Hindlimb muscle (tissue), 1 donor: ENCODE measurements around the gene PDZK1. TPM values are rescaled to one million over a fixed set of nuclear protein-coding genes. Genes with fewer than 3 reads are reported as not detected.
"Not testable (repeated sequence)": the region's sequence is repeated elsewhere in the genome, so short reads cannot be mapped to it uniquely, and the experiment has no call there.

Experiments used
- DNase-seq: peaks from one replicate; pipeline ENCODE4 v3.0.0-alpha.2; 2013
- polyA plus RNA-seq: library from polyadenylated mRNA; unstranded; fragments of 120-200 nt; gene quantifications from one replicate; pipeline ENCODE4 v1.2.1, GENCODE V29; 2013; ENCODE audit not compliant: insufficient read length

Gene PDZK1
- polyA plus RNA-seq, 1 donor = 1.1 TPM

- DNase-seq = not testable (repeated sequence)
These were observed 50.8 kb downstream of the PDZK1 start for GRCh38 chr1:145656245-145656943.

- DNase-seq = not testable (repeated sequence)
These were observed 63.2 kb downstream of the PDZK1 start for GRCh38 chr1:145643990-145644389.

GRCh38 chr1:145641886-145642285 is 65.3 kb downstream of the PDZK1 start:
- DNase-seq = not testable (repeated sequence)

- DNase-seq = not testable (repeated sequence)
These were observed 70.9 kb downstream of the PDZK1 start for GRCh38 chr1:145636237-145636636.

- not testable (repeated sequence) for DNase-seq
These were observed 85.0 kb downstream of the PDZK1 start for GRCh38 chr1:145622177-145622576.

Other genes starting within 250 kb of the PDZK1 start
- 14.0 TPM for gene GPR89A, start 99.4 kb downstream of the PDZK1 start, polyA plus RNA-seq
- gene CD160, start 12.1 kb upstream of the PDZK1 start, polyA plus RNA-seq = 1.1 TPM
- gene RNF115, start 116.7 kb upstream of the PDZK1 start, polyA plus RNA-seq = 15.2 TPM
- gene POLR3C, start 116.8 kb upstream of the PDZK1 start, polyA plus RNA-seq = 20.6 TPM
- gene NUDT17, start 138.3 kb upstream of the PDZK1 start, polyA plus RNA-seq = 11.6 TPM
- 42.4 TPM for gene PIAS3, start 151.7 kb upstream of the PDZK1 start, polyA plus RNA-seq
- gene ANKRD35, start 178.5 kb upstream of the PDZK1 start, polyA plus RNA-seq = 2.7 TPM
- gene ITGA10, start 202.7 kb upstream of the PDZK1 start, polyA plus RNA-seq = 3.0 TPM
- 21.0 TPM for gene PEX11B, start 211.3 kb upstream of the PDZK1 start, polyA plus RNA-seq
- gene RBM8A, start 220.1 kb upstream of the PDZK1 start, polyA plus RNA-seq = 122 TPM